Thoracic aorta (tissue), 2 donors: ENCODE results near the gene KNSTRN. TPM values are rescaled to one million over a fixed set of nuclear protein-coding genes. Genes with fewer than 3 reads are reported as not detected.
A peak's percentile ranks its signal among the peaks of the same experiment; 100 is the strongest.

Experiments
- ATAC-seq: fragments of 150-250 bp; one replicate; pipeline ENCODE4 v1.8.0; 2017; ENCODE audit warnings: low read depth; ENCODE audit not compliant: insufficient number of reproducible peaks, low FRiP score
- DNase-seq: peaks from one replicate; pipeline ENCODE4 v3.0.0-alpha.2; 2020; ENCODE audit warnings: low spot score
- H3K27ac ChIP-seq, 2 donors: fragments of 200-600 bp; sonication (generic); 1 replicate in 1 of 2; 2 replicates in 1 of 2; pipeline ENCODE4 v1.5.1; 2016; ENCODE audit warnings: mild to moderate bottlenecking in 2 of 2, moderate library complexity in 2 of 2
- H3K27me3 ChIP-seq: fragments of 200-600 bp; sonication (generic); replicated peaks from 2 replicates; pipeline ENCODE4 v1.6.0; 2016; ENCODE audit warnings: mild to moderate bottlenecking; ENCODE audit not compliant: insufficient read depth
- H3K36me3 ChIP-seq: fragments of 200-600 bp; sonication (generic); one replicate; pipeline ENCODE4 v1.5.1; 2016
- H3K4me1 ChIP-seq, 2 donors: fragments of 200-600 bp; sonication (generic); 1 replicate in 1 of 2; 2 replicates in 1 of 2; pipeline versions ENCODE4 v1.5.1 to v1.6.0; 2016; ENCODE audit warnings: low read depth in 2 of 2, mild to moderate bottlenecking in 1 of 2; ENCODE audit not compliant: control insufficient read depth in 1 of 2
- H3K4me3 ChIP-seq: fragments of 200-600 bp; sonication (generic); 2 replicates; pipeline ENCODE4 v1.5.1; 2016; ENCODE audit warnings: mild to moderate bottlenecking
- H3K9me3 ChIP-seq: fragments of 200-600 bp; sonication (generic); 2 replicates; pipeline ENCODE4 v1.5.1; 2016
- CTCF ChIP-seq: fragments of 200-600 bp; sonication (generic); IDR thresholded peaks from one replicate; pipeline ENCODE4 v1.5.1; 2019; ENCODE audit warnings: antibody characterized with exemption
- total RNA-seq, 2 donors: library from RNA; depleted of rRNA; stranded (reverse); fragments of >200 nt; gene quantifications; one replicate each; pipeline versions ENCODE4 v1.1.0 to v1.2.3, GENCODE V29; 2016

KNSTRN gene
- total RNA-seq, 2 donors from 2014 or later: 4.5 to 5.8 TPM

DNA sequence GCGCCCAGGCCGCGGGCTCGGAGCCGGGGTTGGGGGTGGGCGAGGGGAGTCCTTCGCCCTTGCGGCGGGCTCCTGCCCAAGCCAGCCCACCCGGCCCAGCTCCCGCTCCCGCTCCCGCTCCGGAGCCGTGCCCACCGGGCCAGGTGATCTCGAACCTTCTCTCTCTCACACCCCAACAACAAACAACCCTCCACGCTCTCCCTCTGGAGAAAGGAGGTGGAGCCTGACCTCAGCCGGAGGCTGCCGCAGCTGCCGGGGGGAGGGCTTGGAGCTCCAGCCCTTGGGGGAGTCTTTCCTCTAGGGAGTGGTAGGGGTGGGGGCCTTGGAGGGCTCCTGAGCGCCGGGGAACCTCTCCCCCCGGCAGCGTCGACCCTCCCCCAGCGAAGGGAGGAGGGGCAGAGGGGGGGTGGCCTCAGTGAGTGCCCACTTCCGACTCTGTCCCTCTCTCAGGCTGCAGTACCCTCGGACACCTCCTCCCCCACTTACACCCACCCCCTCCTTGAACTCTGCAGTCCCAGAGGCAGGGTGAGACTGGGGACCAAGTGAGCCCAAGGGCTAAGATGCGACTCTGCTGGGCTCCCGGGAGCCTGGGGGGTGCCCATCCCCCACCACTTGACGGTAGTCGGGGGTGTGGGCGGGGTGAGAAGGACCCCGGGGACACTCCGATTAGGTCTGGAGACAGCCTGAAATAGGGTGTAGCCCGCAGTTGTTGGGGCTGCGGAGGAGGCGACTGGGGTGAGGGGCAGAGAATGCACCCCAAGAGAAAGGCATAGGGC is 53.8 kb downstream of the KNSTRN start:
- DNase-seq: no peak
- Histone ChIP-seq H3K36me3 (no peaks in the 10 kb centered on the region), H3K4me3 (peak overlapping the region; percentile 68), H3K27me3 (peaks cover 11% of the 10 kb centered on the region), H3K27ac (no peak overlapping the region), H3K9me3 (no peaks in the 10 kb centered on the region), H3K4me1 (peaks cover 19 to 30% of the 10 kb centered on the region in 2 donors)
- ATAC-seq: no peak
- no peak for TF ChIP-seq CTCF

- DNase-seq (no peak), ATAC-seq (no peak)
- Histone ChIP-seq H3K9me3 (no peaks in the 10 kb centered on the region), H3K36me3 (no peaks in the 10 kb centered on the region), H3K27ac (no peak overlapping the region), H3K4me1 (peaks cover 19 to 30% of the 10 kb centered on the region in 2 donors), H3K27me3 (peaks cover 11% of the 10 kb centered on the region), H3K4me3 (peak overlapping the region; percentile 68)
- no peak for TF ChIP-seq CTCF
Observed at GRCh38 chr15:40436892-40437751, 54.6 kb downstream of the KNSTRN start.

GRCh38 chr15:40437752-40438687 is 55.5 kb downstream of the KNSTRN start:
- ATAC-seq (no peak), DNase-seq (no peak)
- Histone ChIP-seq H3K27me3 (peaks cover 11% of the 10 kb centered on the region), H3K27ac (no peak overlapping the region), H3K4me1 (peaks cover 22 to 39% of the 10 kb centered on the region in 2 donors), H3K9me3 (no peaks in the 10 kb centered on the region), H3K4me3 (no peak overlapping the region), H3K36me3 (no peaks in the 10 kb centered on the region)
- no peak for TF ChIP-seq CTCF

- TF ChIP-seq CTCF: no peak
- H3K27ac ChIP-seq: no peak overlapping the region
- H3K27me3 ChIP-seq: peaks cover 11% of the 10 kb centered on the region
- no peak for DNase-seq
- H3K36me3 ChIP-seq: no peaks in the 10 kb centered on the region
- H3K4me3 ChIP-seq: no peak overlapping the region
- peaks cover 22 to 46% of the 10 kb centered on the region in 2 donors for H3K4me1 ChIP-seq
- no peak for ATAC-seq
- no peaks in the 10 kb centered on the region for H3K9me3 ChIP-seq
Observed at GRCh38 chr15:40438712-40439111, 56.2 kb downstream of the KNSTRN start.
